HepG2 (cell line): ENCODE data around the gene GALNT10. TPM values are rescaled to one million over a fixed set of nuclear protein-coding genes. Genes with fewer than 3 reads are reported as not detected.

Experiments
- ADNP ChIP-seq: sonication (generic); formaldehyde crosslinking; IDR thresholded peaks from 2 replicates; pipeline ENCODE4 v1.4.0; 2020; ENCODE audit warnings: missing genetic modification reagents
- CENPT ChIP-seq: sonication (generic); formaldehyde crosslinking; IDR thresholded peaks from 2 replicates; pipeline ENCODE4 v1.8.0; 2022; ENCODE audit warnings: low read depth, mild to moderate bottlenecking, moderate library complexity, missing genetic modification reagents
- CHD4 ChIP-seq: fragments of 200-600 bp; sonication (generic); IDR thresholded peaks from 2 replicates; pipeline ENCODE4 v1.7.0; 2017; ENCODE audit warnings: mild to moderate bottlenecking, low read length, borderline replicate concordance
- MIER3 ChIP-seq: IDR thresholded peaks from 2 replicates; pipeline ENCODE4 v1.6.1; 2016; ENCODE audit warnings: missing compliant biosample characterization, borderline replicate concordance
- MYC ChIP-seq: sonication (generic); formaldehyde crosslinking; IDR thresholded peaks from 2 replicates; pipeline ENCODE4 v1.9.0; 2021; ENCODE audit warnings: missing genetic modification reagents, borderline replicate concordance
- RBFOX2 ChIP-seq: fragments of 200-400 bp; formaldehyde crosslinking; IDR thresholded peaks from 2 replicates; pipeline ENCODE4 v1.6.1; 2017; ENCODE audit warnings: low read depth, mild to moderate bottlenecking, low read length
- SALL2 ChIP-seq: sonication (generic); formaldehyde crosslinking; IDR thresholded peaks from 2 replicates; pipeline ENCODE4 v1.8.1; 2023; ENCODE audit warnings: mild to moderate bottlenecking, missing genetic modification reagents, inconsistent platforms
- SATB2 ChIP-seq: sonication (generic); formaldehyde crosslinking; IDR thresholded peaks from 2 replicates; pipeline ENCODE4 v1.5.0; 2020; ENCODE audit warnings: missing genetic modification reagents
- SOX13 ChIP-seq, 3 experiments: fragments of 450-650 bp in 1 of 3; sonication (generic) in 1 of 3; formaldehyde crosslinking in 1 of 3; IDR thresholded peaks in 2 of 3; conservative IDR thresholded peaks in 1 of 3; 2 replicates each; pipeline versions ENCODE4 v1.5.0 to v1.6.1; 2016 to 2020; ENCODE audit warnings: antibody characterized with exemption in 1 of 3, mild to moderate bottlenecking in 1 of 3, missing compliant biosample characterization in 1 of 3, missing genetic modification reagents in 1 of 3, moderate library complexity in 1 of 3
- STAG1 ChIP-seq: sonication (generic); formaldehyde crosslinking; IDR thresholded peaks from 2 replicates; pipeline ENCODE4 v1.4.0; 2020; ENCODE audit warnings: missing genetic modification reagents
- TAF1 ChIP-seq: sonication (generic); formaldehyde crosslinking; IDR thresholded peaks from 2 replicates; pipeline ENCODE4 v1.4.0; 2020; ENCODE audit warnings: missing genetic modification reagents
- TIGD3 ChIP-seq: sonication (generic); formaldehyde crosslinking; IDR thresholded peaks from 2 replicates; pipeline ENCODE4 v1.5.1; 2020; ENCODE audit warnings: mild to moderate bottlenecking, missing genetic modification reagents, borderline replicate concordance
- TRIM22 ChIP-seq: fragments of 450-650 bp; IDR thresholded peaks from 2 replicates; pipeline ENCODE4 v1.6.1; 2017
- WIZ ChIP-seq: sonication (generic); formaldehyde crosslinking; IDR thresholded peaks from 2 replicates; pipeline ENCODE4 v1.5.1; 2020; ENCODE audit warnings: mild to moderate bottlenecking, missing genetic modification reagents
- YEATS2 ChIP-seq: sonication (generic); formaldehyde crosslinking; IDR thresholded peaks from 2 replicates; pipeline ENCODE4 v1.4.0; 2020; ENCODE audit warnings: missing genetic modification reagents, borderline replicate concordance
- YEATS4 ChIP-seq: sonication (generic); formaldehyde crosslinking; IDR thresholded peaks from 2 replicates; pipeline ENCODE4 v1.4.0; 2020; ENCODE audit warnings: missing genetic modification reagents, borderline replicate concordance
- ZBTB3 ChIP-seq: sonication (generic); formaldehyde crosslinking; IDR thresholded peaks from 2 replicates; pipeline ENCODE4 v1.4.0; 2020; ENCODE audit warnings: low read depth, mild to moderate bottlenecking, moderate library complexity, missing genetic modification reagents, borderline replicate concordance
- ZC3H4 ChIP-seq: sonication (generic); formaldehyde crosslinking; IDR thresholded peaks from 2 replicates; pipeline ENCODE4 v1.4.0; 2020; ENCODE audit warnings: missing genetic modification reagents, borderline replicate concordance
- ZMYM3 ChIP-seq: sonication (generic); formaldehyde crosslinking; IDR thresholded peaks from 2 replicates; pipeline ENCODE4 v1.5.1; 2020; ENCODE audit warnings: mild to moderate bottlenecking, missing genetic modification reagents
- ZNF574 ChIP-seq: sonication (generic); formaldehyde crosslinking; IDR thresholded peaks from 2 replicates; pipeline ENCODE4 v1.4.0; 2020; ENCODE audit warnings: missing genetic modification reagents
- ZNF709 ChIP-seq: sonication (generic); formaldehyde crosslinking; IDR thresholded peaks from 2 replicates; pipeline ENCODE4 v1.5.0; 2020; ENCODE audit warnings: mild to moderate bottlenecking, missing genetic modification reagents
- ZNF777 ChIP-seq: sonication (generic); formaldehyde crosslinking; IDR thresholded peaks from 2 replicates; pipeline ENCODE4 v1.4.0; 2020; ENCODE audit warnings: missing genetic modification reagents
- polyA plus RNA-seq, 8 experiments: library from polyadenylated mRNA; depleted of rRNA in 3 of 8; stranded (reverse) in 7 of 8; unstranded in 1 of 8; fragments of >200 nt; fragmentation: Illumina TruSeq in 4 of 8; extraction: Trizol in 4 of 8; gene quantifications; 2 replicates each; pipeline versions ENCODE4 v1.2.1 to v1.2.3, GENCODE V29; 2011 to 2016; ENCODE audit warnings: low read depth in 4 of 8, missing spikeins in 1 of 8, mixed read lengths in 1 of 8; ENCODE audit not compliant: insufficient read depth in 1 of 8
- total RNA-seq, 5 experiments: library from RNA; depleted of rRNA; stranded (reverse); fragments of >200 nt; fragmentation: Illumina TruSeq; extraction: Trizol; gene quantifications; 2 replicates each; pipeline ENCODE4 v1.2.3, GENCODE V29; 2016; ENCODE audit warnings: low read depth in 1 of 5

Gene GALNT10
- total and polyA plus RNA-seq, 2 of the 13 experiments (the other 11 are each of a cell fraction or from before 2014, with no cell fraction given): 8.1 to 11.2 TPM

GRCh38 chr5:154190595-154191304 is at the start of gene GALNT10 (continued):
- TF ChIP-seq SALL2 (CRISPR knock-in tag) (0 out of 2 replicates have a peak, but pooled peaks have one; percentile 46), YEATS4 (CRISPR knock-in tag) (0 out of 2 replicates have a peak, but pooled peaks have one; percentile 23), ADNP (CRISPR knock-in tag) (peak; percentile 83), YEATS2 (no peak), ZMYM3 (CRISPR knock-in tag) (peak; percentile 96), ZNF574 (CRISPR knock-in tag) (peak; percentile 95), ZBTB3 (no peak), SATB2 (no peak), SOX13 (IDR thresholded peaks at IDR 0.05) (no peak), SOX13 (CRISPR knock-in tag; conservative IDR thresholded peaks at IDR 0.05 in 1 of 2, IDR thresholded peaks at IDR 0.05 in 1 of 2) (no peak), ZC3H4 (CRISPR knock-in tag) (no peak), CENPT (CRISPR knock-in tag) (no peak), TIGD3 (CRISPR knock-in tag) (no peak), ZNF777 (CRISPR knock-in tag) (peak; percentile 91), ZNF709 (CRISPR knock-in tag) (0 out of 2 replicates have a peak, but pooled peaks have one; percentile 43), RBFOX2 (no peak; the same call in 1 of the 2 replicates), MYC (CRISPR knock-in tag) (no peak), TAF1 (CRISPR knock-in tag) (peak; percentile 48; the same call in 1 of the 2 replicates), MIER3 (CRISPR knock-in tag) (peak; percentile 9; the same call in 1 of the 2 replicates), STAG1 (CRISPR knock-in tag) (no peak), CHD4 (peak; percentile 69), TRIM22 (no peak), WIZ (CRISPR knock-in tag) (no peak)
